GM21717 (cell line): ENCODE results near the gene ZNF2.
"Not testable (repeated sequence)": the region's sequence is repeated elsewhere in the genome, so short reads cannot be mapped to it uniquely, and the experiment has no call there.

Experiments used
- ATAC-seq: cut with Tn5 transposase; IDR thresholded peaks from one replicate; pipeline ENCODE4 v1.9.1; 2021; ENCODE audit warnings: mild to moderate bottlenecking, moderate library complexity; ENCODE audit not compliant: unreplicated experiment

Gene ZNF2

DNA sequence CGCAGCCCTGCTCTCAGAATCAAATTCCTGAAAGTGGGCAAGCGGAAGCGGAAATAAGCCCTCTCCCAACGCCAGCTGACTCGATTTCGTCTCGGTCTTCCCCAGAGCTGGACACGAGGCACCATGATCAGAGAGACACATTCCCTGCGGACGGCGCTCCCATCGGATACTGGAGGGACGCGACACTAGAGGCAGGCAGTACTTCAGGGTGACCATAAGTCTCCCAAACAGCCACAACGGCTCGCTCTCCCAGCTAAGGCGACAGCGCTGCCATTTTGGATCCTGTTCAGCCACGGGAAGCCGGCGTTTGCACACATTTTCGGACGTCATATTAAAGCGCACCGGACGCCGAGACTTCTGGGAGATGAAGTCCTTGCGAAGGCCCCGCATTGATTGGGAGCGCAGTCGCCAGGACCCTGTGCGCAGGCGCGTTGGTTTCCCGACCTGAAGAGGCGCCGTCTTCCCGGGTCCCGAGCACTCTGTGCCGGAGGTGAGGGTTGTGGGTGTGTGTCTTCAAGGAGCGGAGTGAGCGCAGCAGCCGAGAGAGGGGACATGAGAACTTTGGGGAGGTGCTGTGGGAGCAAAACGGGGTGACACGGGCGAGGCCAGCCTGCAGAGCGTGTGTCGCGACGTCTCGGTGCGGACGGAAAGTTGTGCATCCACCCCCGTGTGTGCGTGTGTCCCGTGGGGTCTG is at the start of gene ZNF2:
Gene ZNF2 (plus strand): TSS at position 439 of the 694 bp plus-strand sequence. CDS start 10,418 bp downstream, outside the sequence.
- ATAC-seq = peak; percentile 90

DNA sequence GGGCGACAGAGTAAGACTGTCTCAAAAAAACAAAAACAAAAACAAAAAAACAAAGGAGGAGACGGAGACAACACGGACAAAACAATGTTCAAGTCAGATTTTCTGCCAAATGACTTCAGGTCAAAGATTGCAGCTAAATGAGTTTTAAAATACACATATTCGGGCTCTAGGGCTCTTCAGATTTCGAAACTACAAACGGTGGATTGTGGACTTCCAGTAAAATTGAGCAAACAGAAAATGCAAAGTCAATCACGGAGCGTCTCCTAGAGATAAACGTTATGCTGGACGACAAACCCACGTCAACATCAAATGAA is 44.6 kb upstream of the ZNF2 start:
- peak; percentile 1 for ATAC-seq

DNA sequence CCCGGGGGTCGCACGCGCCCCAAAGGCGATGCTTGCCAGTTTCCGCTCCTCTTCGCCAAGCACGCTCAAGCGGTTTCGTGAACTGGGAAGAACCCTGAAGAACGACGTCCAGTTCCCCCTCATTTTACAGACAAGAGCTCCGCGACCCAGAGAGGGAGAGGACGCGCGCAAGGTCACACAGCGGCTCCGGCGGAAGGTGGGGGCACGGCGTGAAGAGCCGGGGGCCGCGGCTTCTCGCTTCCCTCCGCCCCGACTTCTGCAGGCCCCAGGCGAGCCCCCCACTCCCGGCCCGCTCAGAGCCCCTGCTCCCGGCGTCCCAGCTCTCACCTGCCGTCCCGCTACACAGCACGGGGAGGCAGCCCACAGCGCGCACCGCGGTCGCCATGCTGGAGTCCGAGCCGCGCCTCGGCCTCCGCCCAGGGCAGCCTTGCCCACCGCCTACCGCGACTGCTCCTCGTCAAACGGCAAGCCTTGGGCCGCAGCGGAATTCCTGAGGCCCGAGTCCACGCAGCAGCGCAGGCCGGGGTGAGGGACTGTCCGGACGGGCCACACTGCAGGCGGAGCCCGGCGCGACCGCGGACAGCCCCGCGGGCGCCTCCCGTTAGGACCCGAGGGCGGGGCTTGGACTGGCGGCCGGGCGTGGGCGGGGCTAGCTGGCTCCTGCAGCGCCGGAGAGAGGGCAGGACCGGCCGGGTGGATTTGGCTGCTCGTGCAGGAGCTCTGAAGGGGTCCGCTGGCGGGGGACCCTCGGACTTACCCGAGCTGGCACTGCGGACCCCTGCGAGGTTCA is 44.0 kb upstream of the ZNF2 start, which contains the start of gene MRPS5:
Gene MRPS5 (minus strand): TSS at position 402 of the 790 bp plus-strand sequence. CDS start 17 bp downstream, at position 385.
- ATAC-seq = peak; percentile 97

- ATAC-seq = peak; percentile 11
Measured at GRCh38 chr2:95122197-95122551, 43.4 kb upstream of the ZNF2 start.

DNA sequence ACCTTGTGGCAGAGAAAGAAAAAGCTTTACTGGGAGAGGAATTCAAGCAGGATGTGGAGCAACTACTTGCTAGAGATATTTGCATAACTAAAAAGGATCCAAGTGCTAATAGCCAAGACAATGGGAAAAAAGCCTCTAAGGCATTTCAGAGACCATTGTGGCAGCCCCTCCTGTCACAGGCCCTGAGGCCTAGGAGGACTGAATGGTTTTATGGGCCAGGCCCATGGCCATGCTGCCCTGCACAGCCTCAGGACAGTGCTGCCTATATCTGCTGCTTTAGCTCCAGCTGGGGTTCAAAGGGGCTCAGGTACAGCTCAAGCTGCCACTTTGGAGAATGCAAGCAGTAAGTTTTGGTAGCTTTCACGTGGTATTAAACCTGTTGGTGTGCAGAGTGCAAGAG is 26.9 kb upstream of the ZNF2 start:
- ATAC-seq = no peak

DNA sequence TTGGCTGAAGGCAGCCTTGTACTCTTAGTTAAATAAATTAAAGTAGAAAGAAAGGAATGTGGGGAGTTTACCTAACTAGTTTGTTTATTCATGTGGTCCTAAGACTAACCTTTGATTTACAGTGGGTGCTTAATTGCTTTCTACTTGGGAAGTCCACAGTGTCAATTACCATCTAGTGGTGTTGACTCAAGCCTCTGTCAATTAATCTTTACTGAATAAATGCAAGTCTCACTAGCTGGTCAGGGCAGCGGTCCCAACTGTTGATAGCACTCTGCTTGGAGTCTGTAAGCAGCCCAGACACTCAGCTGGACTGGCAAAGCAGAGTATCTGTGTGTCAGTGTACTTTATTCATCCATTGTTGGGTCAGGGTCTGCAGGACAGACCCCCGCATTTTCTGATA is 21.8 kb upstream of the ZNF2 start:
- no peak for ATAC-seq

DNA sequence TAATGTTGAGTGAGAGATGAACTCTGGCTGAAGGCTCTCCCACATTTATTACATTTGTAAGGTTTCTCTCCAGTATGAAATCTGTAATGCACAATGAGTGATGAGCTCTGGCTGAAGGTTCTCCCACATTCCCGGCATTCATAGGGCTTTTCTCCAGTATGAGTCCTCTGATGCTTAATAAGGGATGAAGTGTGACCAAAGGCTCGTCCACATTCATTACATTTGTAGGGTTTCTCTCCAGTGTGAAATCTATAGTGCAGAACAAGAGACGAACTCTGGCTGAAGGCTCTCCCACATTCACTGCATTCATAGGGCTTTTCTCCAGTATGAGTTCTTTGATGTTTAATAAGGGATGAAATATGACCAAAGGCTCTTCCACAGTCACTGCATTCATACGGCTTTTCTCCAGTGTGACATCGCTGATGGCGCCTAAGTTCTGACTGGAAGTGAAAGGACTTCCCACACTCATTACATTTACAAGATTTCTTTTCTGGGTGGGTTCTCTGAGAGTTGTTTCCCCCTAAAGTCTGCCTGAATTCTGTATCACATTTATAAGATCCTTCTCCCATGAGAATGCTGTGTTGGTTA is 16.1 kb upstream of the ZNF2 start:
- ATAC-seq = no peak

DNA sequence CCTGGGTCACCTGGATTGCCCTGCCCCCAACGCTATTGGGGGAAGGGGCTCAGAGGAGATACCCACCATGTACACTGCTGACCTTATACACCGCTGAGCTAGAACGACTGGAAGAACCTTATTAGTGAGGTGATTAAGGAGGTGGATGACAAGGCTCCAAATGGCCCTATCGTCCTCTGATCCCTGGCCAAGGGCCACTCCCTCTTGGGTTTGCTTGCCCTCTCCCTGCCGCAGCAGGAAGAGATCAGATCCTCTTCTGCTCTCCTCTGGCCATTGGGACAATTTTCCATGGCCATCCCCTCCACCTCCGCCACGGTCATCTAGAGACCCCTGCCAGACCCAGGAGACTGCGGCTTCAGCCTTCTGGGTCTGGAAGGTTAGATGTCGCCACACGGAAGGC is 7.2 kb upstream of the ZNF2 start:
- no peak for ATAC-seq

GRCh38 chr2:95158891-95159619 is 6.6 kb upstream of the ZNF2 start:
- peak; percentile 39 for ATAC-seq

DNA sequence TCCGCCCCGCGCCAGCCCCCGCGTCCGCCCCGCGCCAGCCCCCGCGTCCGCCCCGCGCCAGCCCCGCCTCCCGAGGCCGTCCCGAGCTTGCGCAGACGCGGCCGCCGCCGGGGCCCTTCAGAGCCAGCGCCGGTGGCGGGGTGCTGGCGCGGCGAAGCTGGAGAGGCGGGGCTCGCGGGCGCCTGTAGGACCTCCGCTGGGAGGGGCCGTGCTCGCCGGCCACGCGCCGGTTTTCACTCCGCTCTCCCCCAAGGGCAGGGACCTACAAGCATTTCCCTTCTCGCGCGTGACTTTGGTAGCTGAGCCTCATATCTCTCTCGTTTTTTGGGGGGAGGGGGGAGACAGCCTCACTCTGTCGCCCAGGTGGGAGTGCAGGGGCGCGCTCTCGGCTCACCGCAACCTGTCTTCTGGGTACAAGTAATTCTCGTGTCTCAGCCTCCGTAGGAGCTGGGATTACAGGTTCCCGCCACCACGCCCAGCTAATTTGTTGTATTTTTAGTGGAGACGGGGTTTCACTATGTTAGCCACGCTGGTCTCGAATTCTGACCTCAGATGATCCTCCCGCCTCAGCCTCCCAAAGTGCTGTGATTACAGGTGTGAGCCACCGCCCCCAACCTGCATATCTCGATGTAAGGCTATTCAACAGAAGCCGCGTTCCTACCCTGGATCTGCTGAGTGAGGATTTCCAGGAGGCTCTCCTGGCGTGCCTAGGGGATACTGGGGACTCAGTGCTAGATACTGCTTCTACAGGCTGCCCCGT is 5.7 kb upstream of the ZNF2 start, which contains the start of gene ZNF514:
Gene ZNF514 (minus strand): TSS at position 159 of the 760 bp plus-strand sequence. CDS start 6,595 bp downstream, outside the sequence.
- peak; percentile 85 for ATAC-seq

- ATAC-seq = peak; percentile 16
Measured at GRCh38 chr2:95165030-95165370, 609 bp upstream of the ZNF2 start.

DNA sequence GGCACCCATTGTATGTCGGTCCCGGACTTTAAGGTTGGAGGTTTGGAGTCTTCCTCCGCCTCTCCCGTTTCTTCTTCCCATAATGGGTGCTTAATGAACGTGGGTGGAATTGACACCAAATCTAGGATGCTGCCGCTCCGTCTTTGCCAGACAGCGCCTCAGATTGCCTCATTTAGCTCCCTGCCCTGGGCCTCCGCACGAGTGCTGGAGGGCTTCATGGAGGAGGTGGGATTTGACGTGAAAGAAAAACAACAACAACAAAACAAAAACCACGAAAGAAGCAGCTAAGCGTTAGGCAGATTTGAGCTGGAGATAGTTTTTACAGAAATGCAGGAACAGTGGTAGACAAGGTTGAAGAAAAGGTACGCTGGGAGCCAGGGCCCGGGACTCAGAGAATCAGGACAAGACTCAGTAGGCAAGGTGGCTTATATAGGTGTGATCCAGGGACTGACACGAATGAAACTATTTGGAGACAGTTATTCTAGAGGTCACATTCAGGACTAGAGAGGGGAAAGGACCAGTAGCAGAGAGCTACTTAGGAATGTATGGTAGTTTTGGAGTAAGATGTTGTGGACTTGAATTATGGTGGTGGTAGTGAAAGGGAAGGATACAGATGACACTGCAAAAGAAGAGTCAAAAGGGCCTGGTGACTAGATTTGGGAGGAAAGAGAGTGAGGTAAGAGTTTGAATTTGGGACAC is 605 bp downstream of the ZNF2 start:
- ATAC-seq = peak; percentile 27

DNA sequence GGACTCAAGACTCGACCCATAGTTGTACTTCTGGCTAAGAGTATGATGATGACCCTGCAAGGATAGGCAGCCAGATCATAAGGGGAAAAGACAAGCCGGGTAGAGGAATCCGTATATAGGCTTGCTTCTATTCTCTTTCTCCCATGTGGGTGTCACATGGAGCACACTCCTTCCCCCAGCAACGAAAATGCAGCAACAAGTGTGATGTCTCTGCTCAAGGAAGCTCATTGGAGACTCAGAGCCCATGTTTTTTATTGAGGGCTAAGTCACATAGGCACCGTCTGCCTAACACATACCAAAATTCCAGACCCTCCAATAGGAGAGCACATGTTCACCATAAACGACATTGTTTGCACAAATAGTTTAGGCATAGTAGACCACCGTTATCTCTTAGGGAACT is 6.3 kb downstream of the ZNF2 start:
- no peak for ATAC-seq

GRCh38 chr2:95174031-95174542 is 8.5 kb downstream of the ZNF2 start:
- ATAC-seq = no peak

DNA sequence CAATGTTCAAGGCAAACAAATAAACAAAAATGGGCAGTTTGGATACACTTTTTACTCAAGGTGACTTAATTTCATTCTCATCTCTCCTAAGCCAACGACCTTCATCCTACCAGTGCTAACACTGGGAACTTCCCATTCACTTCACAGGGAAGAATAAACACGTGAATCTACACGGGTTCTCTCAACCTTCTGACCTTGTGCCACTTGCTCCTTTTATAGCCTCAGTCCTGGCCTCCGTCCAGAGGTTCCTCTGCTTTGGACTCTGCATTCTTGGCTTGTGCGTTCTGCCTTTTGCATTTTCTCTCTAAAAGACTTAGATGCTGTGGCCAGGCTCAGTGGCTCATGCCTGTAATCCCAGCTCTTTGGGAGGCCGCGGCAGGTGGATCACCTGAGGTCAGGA is 13.8 kb downstream of the ZNF2 start:
- no peak for ATAC-seq

- no peak for ATAC-seq
Measured at GRCh38 chr2:95181774-95182173, 16.2 kb downstream of the ZNF2 start.

GRCh38 chr2:95185197-95185596 is 19.6 kb downstream of the ZNF2 start:
- no peak for ATAC-seq

GRCh38 chr2:95185973-95186372 is 20.4 kb downstream of the ZNF2 start:
- ATAC-seq = no peak

- not testable (repeated sequence) for ATAC-seq
Measured at GRCh38 chr2:95192956-95193355, 27.3 kb downstream of the ZNF2 start.

- no peak for ATAC-seq
Measured at GRCh38 chr2:95203911-95204310, 38.3 kb downstream of the ZNF2 start.
